HEK293 (cell line): ENCODE data around the gene PI16.
A peak's percentile ranks its signal among the peaks of the same experiment; 100 is the strongest.

Experiments
- MYNN ChIP-seq: fragments of 450-650 bp; formaldehyde crosslinking; IDR thresholded peaks from 2 replicates; pipeline ENCODE4 v1.5.1; 2016; ENCODE audit warnings: missing biosample characterization, missing genetic modification characterization, borderline replicate concordance
- PRDM2 ChIP-seq: fragments of 450-650 bp; formaldehyde crosslinking; IDR thresholded peaks from 2 replicates; pipeline ENCODE4 v1.5.1; 2016; ENCODE audit warnings: missing biosample characterization, missing genetic modification characterization, borderline replicate concordance
- ZBTB21 ChIP-seq: fragments of 450-650 bp; formaldehyde crosslinking; IDR thresholded peaks from 2 replicates; pipeline ENCODE4 v1.5.1; 2017; ENCODE audit warnings: missing biosample characterization, missing genetic modification characterization
- ZBTB44 ChIP-seq: fragments of 450-650 bp; IDR thresholded peaks from 2 replicates; pipeline ENCODE4 v1.5.1; 2018; ENCODE audit warnings: missing biosample characterization, mild to moderate bottlenecking, missing genetic modification characterization
- ZNF274 ChIP-seq, 2 experiments: fragments of 200-500 bp in 1 of 2; fragments of 450-650 bp in 1 of 2; sonication (Bioruptor generic) in 1 of 2; formaldehyde crosslinking in 1 of 2; IDR thresholded peaks; 2 replicates each; pipeline versions ENCODE4 v1.5.1 to v1.6.1; 2014 to 2016; ENCODE audit warnings: borderline replicate concordance in 1 of 2, inconsistent platforms in 1 of 2, low read length in 1 of 2, missing biosample characterization in 1 of 2, missing genetic modification characterization in 1 of 2
- ZNF302 ChIP-seq: fragments of 450-650 bp; formaldehyde crosslinking; IDR thresholded peaks from 2 replicates; pipeline ENCODE4 v1.5.1; 2016; ENCODE audit warnings: missing biosample characterization, missing genetic modification characterization, low read depth
- ZNF391 ChIP-seq: fragments of 450-650 bp; formaldehyde crosslinking; IDR thresholded peaks from 2 replicates; pipeline ENCODE4 v1.5.1; 2016; ENCODE audit warnings: low read depth, missing biosample characterization, missing genetic modification characterization, borderline replicate concordance
- ZNF501 ChIP-seq: fragments of 450-650 bp; formaldehyde crosslinking; IDR thresholded peaks from 2 replicates; pipeline ENCODE4 v1.5.1; 2016; ENCODE audit warnings: missing biosample characterization, missing genetic modification characterization
- ZNF529 ChIP-seq: fragments of 450-650 bp; formaldehyde crosslinking; IDR thresholded peaks from 2 replicates; pipeline ENCODE4 v1.5.1; 2017; ENCODE audit warnings: missing genetic modification characterization, missing biosample characterization; ENCODE audit not compliant: insufficient replicate concordance
- ZNF544 ChIP-seq: fragments of 450-650 bp; formaldehyde crosslinking; IDR thresholded peaks from 2 replicates; pipeline ENCODE4 v1.5.0; 2017; ENCODE audit warnings: missing biosample characterization, missing genetic modification characterization
- ZNF548 ChIP-seq: fragments of 450-650 bp; formaldehyde crosslinking; IDR thresholded peaks from 2 replicates; pipeline ENCODE4 v1.5.1; 2016; ENCODE audit warnings: missing biosample characterization, missing genetic modification characterization
- ZNF558 ChIP-seq: fragments of 450-650 bp; formaldehyde crosslinking; IDR thresholded peaks from 2 replicates; pipeline ENCODE4 v1.5.1; 2016; ENCODE audit warnings: missing biosample characterization, missing genetic modification characterization
- ZNF621 ChIP-seq: fragments of 450-650 bp; formaldehyde crosslinking; IDR thresholded peaks from 2 replicates; pipeline ENCODE4 v1.5.1; 2017; ENCODE audit warnings: missing biosample characterization, missing genetic modification characterization
- ZNF768 ChIP-seq: fragments of 450-650 bp; formaldehyde crosslinking; IDR thresholded peaks from 2 replicates; pipeline ENCODE4 v1.5.1; 2018; ENCODE audit warnings: missing biosample characterization, mild to moderate bottlenecking, missing genetic modification characterization
- ZNF791 ChIP-seq: fragments of 450-650 bp; formaldehyde crosslinking; IDR thresholded peaks from 2 replicates; pipeline ENCODE4 v1.5.1; 2016; ENCODE audit warnings: missing biosample characterization, missing genetic modification characterization
- ZNF843 ChIP-seq: fragments of 450-650 bp; formaldehyde crosslinking; IDR thresholded peaks from 2 replicates; pipeline ENCODE4 v1.5.1; 2016; ENCODE audit warnings: missing biosample characterization, missing genetic modification characterization
- ZSCAN23 ChIP-seq: fragments of 450-650 bp; formaldehyde crosslinking; IDR thresholded peaks from 2 replicates; pipeline ENCODE4 v1.5.1; 2016; ENCODE audit warnings: missing biosample characterization, missing genetic modification characterization
- TF ChIP-seq, protein P1 (sequence below): fragments of 450-650 bp; formaldehyde crosslinking; conservative IDR thresholded peaks from 2 replicates; pipeline ENCODE4 v1.5.1; 2016; ENCODE audit warnings: low read depth, missing biosample characterization, missing genetic modification characterization
- TF ChIP-seq, protein P2 (sequence below): fragments of 450-650 bp; formaldehyde crosslinking; IDR thresholded peaks from 2 replicates; pipeline ENCODE4 v1.5.1; 2017; ENCODE audit warnings: missing biosample characterization, mild to moderate bottlenecking, missing genetic modification characterization, moderate library complexity
- TF ChIP-seq, protein P3 (sequence below): fragments of 450-650 bp; formaldehyde crosslinking; IDR thresholded peaks from 2 replicates; pipeline ENCODE4 v1.5.1; 2017; ENCODE audit warnings: missing biosample characterization, missing genetic modification characterization
- TF ChIP-seq, protein P4 (sequence below): fragments of 450-650 bp; formaldehyde crosslinking; IDR thresholded peaks from 2 replicates; pipeline ENCODE4 v1.5.1; 2016; ENCODE audit warnings: missing biosample characterization, missing genetic modification characterization

Gene PI16

DNA sequence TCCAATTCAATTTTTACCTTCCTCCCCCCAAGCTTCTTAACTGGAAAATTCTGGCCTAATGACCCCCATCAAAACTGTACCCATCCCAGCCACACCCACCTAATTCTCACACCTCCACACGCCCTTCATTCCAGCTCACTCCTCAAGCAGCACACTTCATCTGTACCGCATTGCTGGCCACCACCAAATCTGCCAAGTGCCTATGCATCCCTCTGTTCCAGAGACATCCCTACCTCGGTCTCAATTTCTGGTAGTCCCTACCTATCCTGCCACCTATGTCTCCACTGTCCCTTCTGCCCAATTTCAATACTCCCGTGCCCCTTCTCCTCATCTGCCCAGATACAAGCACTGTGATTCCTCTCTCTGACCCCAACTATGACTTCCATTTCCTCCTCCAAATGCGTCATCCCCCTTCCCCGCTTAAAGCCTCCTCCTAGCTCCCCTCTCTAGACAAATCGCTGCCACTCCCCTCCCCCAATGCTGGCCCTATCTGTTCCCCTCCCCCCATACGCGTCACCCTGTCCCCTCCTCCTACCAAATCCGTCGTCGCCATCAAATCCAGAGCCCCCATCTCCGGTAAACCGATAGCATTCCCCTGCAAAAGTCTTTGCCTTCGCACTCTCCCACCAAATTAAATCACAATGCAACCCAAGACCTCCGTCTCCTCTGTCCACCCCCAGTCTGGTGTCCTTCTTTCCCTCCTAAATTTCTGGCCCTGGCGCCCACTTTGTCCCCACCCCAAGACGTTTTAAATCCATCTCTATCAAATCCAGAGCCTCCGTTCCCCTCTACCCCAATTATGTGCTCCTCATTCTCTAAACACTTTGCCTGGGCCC is 30.3 kb downstream of the PI16 start (continued):
- TF ChIP-seq, protein P1, sequence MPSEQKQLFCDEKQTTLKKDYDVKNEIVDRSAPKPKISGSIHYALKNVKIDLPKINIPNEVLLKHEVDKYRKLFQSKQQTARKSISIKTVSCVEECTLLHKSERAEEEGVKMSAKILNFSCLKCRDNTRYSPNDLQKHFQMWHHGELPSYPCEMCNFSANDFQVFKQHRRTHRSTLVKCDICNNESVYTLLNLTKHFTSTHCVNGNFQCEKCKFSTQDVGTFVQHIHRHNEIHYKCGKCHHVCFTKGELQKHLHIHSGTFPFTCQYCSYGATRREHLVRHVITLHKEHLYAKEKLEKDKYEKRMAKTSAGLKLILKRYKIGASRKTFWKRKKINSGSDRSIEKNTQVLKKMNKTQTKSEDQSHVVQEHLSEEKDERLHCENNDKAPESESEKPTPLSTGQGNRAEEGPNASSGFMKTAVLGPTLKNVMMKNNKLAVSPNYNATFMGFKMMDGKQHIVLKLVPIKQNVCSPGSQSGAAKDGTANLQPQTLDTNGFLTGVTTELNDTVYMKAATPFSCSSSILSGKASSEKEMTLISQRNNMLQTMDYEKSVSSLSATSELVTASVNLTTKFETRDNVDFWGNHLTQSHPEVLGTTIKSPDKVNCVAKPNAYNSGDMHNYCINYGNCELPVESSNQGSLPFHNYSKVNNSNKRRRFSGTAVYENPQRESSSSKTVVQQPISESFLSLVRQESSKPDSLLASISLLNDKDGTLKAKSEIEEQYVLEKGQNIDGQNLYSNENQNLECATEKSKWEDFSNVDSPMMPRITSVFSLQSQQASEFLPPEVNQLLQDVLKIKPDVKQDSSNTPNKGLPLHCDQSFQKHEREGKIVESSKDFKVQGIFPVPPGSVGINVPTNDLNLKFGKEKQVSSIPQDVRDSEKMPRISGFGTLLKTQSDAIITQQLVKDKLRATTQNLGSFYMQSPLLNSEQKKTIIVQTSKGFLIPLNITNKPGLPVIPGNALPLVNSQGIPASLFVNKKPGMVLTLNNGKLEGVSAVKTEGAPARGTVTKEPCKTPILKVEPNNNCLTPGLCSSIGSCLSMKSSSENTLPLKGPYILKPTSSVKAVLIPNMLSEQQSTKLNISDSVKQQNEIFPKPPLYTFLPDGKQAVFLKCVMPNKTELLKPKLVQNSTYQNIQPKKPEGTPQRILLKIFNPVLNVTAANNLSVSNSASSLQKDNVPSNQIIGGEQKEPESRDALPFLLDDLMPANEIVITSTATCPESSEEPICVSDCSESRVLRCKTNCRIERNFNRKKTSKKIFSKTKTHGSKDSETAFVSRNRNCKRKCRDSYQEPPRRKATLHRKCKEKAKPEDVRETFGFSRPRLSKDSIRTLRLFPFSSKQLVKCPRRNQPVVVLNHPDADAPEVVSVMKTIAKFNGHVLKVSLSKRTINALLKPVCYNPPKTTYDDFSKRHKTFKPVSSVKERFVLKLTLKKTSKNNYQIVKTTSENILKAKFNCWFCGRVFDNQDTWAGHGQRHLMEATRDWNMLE (tag by site-specific recombination), result no peak
- TF ChIP-seq ZNF501 (tag by site-specific recombination) (no peak), ZNF548 (tag by site-specific recombination) (no peak), PRDM2 (no peak), ZBTB44 (tag by site-specific recombination) (no peak), ZNF843 (tag by site-specific recombination) (no peak; the same call in 1 of the 2 replicates), ZNF274 (IDR thresholded peaks at IDR 0.05; ENCODE audit: low read length) (no peak), ZNF274 (tag by site-specific recombination; IDR thresholded peaks at IDR 0.05; ENCODE audit: borderline replicate concordance) (no peak), MYNN (tag by site-specific recombination) (0 out of 2 replicates have a peak, but pooled peaks have one; percentile 9), ZNF768 (tag by site-specific recombination) (no peak), ZNF391 (tag by site-specific recombination) (no peak), ZSCAN23 (tag by site-specific recombination) (0 out of 2 replicates have a peak, but pooled peaks have one; percentile 22), ZBTB21 (tag by site-specific recombination) (peak; percentile 68), ZNF621 (tag by site-specific recombination) (no peak), ZNF529 (tag by site-specific recombination) (no peak), ZNF302 (tag by site-specific recombination) (no peak), ZNF558 (tag by site-specific recombination) (no peak), ZNF544 (tag by site-specific recombination) (no peak), ZNF791 (no peak)
- TF ChIP-seq, protein P2, sequence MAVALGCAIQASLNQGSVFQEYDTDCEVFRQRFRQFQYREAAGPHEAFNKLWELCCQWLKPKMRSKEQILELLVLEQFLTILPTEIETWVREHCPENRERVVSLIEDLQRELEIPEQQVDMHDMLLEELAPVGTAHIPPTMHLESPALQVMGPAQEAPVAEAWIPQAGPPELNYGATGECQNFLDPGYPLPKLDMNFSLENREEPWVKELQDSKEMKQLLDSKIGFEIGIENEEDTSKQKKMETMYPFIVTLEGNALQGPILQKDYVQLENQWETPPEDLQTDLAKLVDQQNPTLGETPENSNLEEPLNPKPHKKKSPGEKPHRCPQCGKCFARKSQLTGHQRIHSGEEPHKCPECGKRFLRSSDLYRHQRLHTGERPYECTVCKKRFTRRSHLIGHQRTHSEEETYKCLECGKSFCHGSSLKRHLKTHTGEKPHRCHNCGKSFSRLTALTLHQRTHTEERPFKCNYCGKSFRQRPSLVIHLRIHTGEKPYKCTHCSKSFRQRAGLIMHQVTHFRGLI (tag by site-specific recombination), result no peak
- TF ChIP-seq, protein P3, sequence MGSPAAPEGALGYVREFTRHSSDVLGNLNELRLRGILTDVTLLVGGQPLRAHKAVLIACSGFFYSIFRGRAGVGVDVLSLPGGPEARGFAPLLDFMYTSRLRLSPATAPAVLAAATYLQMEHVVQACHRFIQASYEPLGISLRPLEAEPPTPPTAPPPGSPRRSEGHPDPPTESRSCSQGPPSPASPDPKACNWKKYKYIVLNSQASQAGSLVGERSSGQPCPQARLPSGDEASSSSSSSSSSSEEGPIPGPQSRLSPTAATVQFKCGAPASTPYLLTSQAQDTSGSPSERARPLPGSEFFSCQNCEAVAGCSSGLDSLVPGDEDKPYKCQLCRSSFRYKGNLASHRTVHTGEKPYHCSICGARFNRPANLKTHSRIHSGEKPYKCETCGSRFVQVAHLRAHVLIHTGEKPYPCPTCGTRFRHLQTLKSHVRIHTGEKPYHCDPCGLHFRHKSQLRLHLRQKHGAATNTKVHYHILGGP (tag by site-specific recombination), result no peak
- TF ChIP-seq, protein P4, sequence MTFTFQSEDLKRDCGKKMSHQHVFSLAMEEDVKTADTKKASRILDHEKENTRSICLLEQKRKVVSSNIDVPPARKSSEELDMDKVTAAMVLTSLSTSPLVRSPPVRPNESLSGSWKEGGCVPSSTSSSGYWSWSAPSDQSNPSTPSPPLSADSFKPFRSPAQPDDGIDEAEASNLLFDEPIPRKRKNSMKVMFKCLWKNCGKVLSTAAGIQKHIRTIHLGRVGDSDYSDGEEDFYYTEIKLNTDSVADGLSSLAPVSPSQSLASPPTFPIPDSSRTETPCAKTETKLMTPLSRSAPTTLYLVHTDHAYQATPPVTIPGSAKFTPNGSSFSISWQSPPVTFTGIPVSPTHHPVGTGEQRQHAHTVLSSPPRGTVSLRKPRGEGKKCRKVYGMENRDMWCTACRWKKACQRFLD (tag by site-specific recombination), result no peak
